IPS-18c (cell line): ENCODE results near the gene TSPOAP1.

Experiments used
- H3K4me3 ChIP-seq: 2 replicates; pipeline ENCODE4 v1.7.0; 2013; ENCODE audit warnings: low read depth, mild to moderate bottlenecking, low read length, moderate library complexity; ENCODE audit not compliant: insufficient read depth
- H3K9me3 ChIP-seq: one replicate; pipeline ENCODE4 v1.6.1; 2013; ENCODE audit warnings: mild to moderate bottlenecking, low read length, moderate library complexity; ENCODE audit not compliant: control insufficient read depth, insufficient read depth

Gene TSPOAP1, protein sequence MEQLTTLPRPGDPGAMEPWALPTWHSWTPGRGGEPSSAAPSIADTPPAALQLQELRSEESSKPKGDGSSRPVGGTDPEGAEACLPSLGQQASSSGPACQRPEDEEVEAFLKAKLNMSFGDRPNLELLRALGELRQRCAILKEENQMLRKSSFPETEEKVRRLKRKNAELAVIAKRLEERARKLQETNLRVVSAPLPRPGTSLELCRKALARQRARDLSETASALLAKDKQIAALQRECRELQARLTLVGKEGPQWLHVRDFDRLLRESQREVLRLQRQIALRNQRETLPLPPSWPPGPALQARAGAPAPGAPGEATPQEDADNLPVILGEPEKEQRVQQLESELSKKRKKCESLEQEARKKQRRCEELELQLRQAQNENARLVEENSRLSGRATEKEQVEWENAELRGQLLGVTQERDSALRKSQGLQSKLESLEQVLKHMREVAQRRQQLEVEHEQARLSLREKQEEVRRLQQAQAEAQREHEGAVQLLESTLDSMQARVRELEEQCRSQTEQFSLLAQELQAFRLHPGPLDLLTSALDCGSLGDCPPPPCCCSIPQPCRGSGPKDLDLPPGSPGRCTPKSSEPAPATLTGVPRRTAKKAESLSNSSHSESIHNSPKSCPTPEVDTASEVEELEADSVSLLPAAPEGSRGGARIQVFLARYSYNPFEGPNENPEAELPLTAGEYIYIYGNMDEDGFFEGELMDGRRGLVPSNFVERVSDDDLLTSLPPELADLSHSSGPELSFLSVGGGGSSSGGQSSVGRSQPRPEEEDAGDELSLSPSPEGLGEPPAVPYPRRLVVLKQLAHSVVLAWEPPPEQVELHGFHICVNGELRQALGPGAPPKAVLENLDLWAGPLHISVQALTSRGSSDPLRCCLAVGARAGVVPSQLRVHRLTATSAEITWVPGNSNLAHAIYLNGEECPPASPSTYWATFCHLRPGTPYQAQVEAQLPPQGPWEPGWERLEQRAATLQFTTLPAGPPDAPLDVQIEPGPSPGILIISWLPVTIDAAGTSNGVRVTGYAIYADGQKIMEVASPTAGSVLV (N-terminal part only)

DNA sequence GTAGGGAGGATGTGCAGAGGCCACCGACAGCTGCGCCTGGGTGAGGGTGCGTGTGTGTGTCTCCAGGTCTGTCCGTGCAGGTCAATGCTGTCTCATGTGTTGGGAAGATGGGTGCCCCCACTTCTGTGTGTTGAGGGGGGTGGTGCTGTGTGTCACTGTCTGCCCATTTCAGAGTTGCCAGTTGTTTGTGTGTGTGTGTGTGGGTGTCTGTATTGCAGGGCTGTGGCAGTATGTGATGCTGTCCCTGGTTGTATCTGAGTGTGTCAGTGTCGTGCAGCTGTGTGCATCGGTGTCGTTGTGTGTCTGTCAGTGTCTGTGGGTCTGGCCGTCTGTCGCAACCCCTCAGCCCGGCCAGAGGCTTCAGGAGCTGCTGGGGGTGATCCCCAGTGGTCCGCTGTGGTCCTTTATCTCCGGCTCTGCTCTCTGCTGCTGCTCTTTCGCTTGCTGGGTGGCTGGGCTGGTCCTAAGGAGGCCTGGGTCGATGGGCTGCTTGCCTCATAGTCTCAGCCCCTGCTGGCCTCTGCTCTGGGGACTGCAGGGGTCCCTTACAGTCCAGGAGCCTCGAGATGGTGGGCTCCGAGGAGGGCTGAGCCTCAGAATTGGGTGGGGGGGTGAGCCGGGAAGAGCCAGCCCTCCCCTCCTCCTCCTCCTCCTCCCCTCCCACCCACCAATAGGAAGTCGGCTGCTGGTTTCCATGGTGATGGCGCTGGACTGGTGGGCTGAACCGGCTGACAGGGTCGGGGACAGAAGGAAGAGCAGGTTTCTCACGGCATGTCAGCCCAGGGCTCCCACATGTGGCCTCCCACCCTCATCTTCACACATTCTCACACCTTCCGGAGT lies at the start of gene TSPOAP1:
TSS of gene TSPOAP1 (minus strand) at position 601 of the 840 bp plus-strand sequence. CDS start 875 bp downstream, outside the sequence.
- Histone ChIP-seq H3K4me3 (no peak within 1 kb of the TSS), H3K9me3 (no peaks in the 10 kb centered on the region)

DNA sequence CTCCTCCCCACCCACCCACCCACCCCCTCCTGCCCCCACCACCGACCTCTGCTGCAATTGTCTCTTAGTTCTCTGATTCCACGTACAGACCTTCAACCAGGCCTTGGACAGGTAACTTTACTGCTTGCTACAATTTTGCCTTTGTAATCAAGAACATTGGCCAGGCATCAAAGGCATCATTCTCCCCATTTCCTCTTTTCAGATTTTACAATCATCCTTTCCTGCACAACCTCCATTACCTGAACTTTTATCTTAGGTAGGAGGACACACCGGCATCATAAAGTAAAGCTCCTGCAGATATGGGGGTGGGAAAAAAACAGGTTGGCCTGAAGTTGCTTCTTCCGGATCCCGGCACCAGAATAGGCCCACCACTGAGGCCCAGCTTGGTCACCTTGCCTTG lies 49.1 kb upstream of the TSPOAP1 start:
- no peaks in the 10 kb centered on the region for H3K9me3 ChIP-seq
- no peak overlapping the region for H3K4me3 ChIP-seq

DNA sequence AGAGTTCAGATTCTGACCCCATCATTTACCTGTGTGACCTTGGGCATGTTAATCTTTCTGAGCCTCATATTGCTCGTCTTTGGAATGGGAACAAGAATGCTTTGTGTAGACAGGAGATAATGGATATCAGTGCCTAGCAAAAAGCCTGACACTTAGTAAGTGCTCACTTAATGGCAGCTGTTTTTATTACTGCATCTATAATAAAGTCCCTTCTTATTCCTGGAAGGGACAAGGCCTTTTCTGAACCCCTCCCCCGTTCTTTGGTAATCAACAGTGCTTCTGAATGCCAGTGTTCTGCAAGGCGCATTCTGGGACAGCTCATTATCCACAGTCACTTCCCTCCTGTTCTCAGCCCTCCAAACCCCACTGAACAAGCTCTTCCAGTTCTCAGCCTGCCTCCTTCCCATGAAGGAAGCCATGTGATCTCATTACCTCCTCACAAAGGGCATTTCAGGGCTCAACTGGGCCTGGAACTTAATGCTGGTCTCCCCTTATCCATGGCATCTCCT lies 48.6 kb upstream of the TSPOAP1 start:
- Histone ChIP-seq H3K9me3 (no peaks in the 10 kb centered on the region), H3K4me3 (no peak overlapping the region; the same call in 1 of the 2 replicates)

DNA sequence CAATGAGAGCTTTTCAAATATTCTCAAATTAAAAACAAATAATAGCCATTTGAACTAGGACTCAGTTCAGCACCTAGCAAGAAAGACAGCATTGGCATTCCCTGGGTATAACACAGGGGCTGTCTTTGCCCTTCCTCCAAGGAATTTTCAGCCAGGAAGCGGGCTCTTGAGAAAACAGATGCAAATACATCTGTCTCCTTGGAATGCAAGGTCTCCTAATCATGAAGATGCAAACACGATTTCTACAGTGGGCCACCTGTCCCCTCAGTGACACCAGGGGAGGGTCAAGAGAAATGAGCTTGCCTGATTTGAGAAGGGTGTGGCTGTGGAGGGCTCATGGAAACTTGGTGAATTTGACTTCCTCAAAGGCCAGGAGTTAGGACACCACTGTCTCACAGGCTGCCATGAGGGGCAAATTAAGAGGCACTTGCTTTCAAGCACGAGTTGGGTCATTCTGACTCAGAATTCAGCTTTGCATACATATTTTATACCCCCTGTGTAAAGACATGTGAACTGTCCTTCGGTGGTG lies 47.9 kb upstream of the TSPOAP1 start:
- H3K9me3 ChIP-seq = no peaks in the 10 kb centered on the region

DNA sequence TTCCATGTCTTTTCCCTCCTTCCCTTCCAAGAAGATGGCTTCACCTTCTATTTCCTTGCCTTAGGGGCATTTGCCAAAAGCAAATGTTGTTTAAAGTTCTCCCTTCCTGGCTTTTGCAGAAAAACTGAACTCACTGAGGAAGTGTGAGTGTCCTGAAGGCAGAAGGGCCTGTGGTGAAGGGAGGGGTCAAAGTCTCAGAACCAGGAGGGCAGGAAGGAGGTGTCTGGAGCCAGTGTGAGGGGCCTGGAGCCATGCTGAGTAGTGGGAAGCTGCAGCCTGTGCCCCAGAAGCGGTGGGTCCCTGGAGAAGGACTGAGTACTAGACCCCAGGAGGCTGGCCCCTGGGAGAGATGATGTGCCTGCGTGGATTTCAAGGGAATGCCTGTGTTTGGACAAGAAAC lies 47.2 kb upstream of the TSPOAP1 start:
- Histone ChIP-seq H3K9me3 (no peaks in the 10 kb centered on the region), H3K4me3 (no peak overlapping the region)

More for the DNA sequence above, 47.9 kb upstream of the TSPOAP1 start:
- no peak overlapping the region for H3K4me3 ChIP-seq

GRCh38 chr17:58375256-58375655 lies 46.7 kb upstream of the TSPOAP1 start:
- Histone ChIP-seq H3K9me3 (no peaks in the 10 kb centered on the region), H3K4me3 (no peak overlapping the region)

DNA sequence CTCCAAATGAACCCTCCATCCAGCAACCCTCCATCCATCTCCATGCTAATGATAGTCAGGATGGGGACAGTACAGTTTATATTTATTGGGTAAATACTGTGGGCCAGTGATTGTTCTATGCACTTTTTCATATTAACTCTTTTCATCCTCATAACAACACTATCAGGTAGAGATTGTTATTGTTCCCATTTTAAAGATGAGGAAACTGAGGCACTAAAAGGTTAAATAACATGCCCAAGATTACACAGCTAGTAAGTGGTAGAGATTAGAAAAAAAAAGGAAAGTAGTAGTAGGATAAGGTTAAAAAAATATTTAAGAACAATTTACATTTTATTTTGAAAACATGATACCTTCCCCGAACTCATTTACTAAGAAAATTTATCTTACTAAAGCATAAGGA lies 45.3 kb upstream of the TSPOAP1 start:
- H3K4me3 ChIP-seq = no peak overlapping the region
- H3K9me3 ChIP-seq = no peaks in the 10 kb centered on the region

GRCh38 chr17:58373003-58373402 lies 44.4 kb upstream of the TSPOAP1 start:
- H3K9me3 ChIP-seq = no peaks in the 10 kb centered on the region
- H3K4me3 ChIP-seq = no peak overlapping the region

DNA sequence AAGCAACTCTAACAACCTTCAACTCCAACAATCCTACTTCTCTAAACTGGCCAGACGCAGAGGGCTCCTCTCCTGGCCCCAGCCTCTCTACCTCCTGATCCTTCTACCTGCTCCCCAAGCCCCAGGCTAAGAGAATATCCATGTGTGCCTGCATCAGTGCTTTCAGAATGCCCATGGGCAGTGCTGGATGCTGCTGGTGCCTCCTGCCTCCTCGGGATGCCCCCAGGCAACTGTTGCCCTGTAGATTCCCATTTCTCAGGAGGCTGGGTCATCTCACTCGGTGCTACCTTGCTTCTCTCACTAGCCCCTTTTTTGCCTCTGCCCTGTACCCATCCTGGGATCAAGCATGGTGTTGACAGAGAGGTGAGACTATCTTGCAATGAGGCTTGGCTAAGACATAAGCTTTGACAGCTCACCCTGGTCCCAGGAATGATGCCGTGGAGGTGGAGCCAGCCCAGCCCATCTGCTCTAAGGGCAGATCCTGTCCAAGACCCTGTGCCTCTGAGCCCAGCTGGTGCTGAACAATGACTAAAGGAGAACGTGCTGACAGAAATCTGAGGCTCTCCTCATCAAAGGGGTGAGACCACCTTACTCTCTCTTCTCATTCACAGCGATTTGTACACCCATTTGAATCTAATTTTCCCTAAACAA lies 42.8 kb upstream of the TSPOAP1 start:
- Histone ChIP-seq H3K4me3 (no peak overlapping the region), H3K9me3 (no peaks in the 10 kb centered on the region)

DNA sequence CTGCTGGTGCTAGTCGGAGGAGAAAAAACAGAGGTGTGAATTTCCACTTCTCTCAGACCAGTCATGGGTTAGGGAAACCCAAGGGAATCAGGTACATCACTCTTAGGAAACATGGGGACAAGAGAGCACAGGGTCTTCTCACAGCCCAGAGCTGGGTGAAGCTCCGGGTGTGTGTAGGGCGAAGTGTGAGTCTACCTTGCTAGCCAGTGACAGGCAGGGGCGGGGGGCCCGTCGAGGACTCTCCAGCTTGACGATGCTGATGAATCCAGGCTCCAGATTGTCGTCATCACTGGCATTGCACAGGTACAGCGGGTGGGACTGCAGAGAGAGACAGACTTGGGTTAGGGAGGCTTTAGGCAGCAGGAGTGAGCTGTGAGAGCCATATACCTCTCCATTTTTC lies 42.1 kb upstream of the TSPOAP1 start:
- H3K9me3 ChIP-seq = no peaks in the 10 kb centered on the region
- no peak overlapping the region for H3K4me3 ChIP-seq

DNA sequence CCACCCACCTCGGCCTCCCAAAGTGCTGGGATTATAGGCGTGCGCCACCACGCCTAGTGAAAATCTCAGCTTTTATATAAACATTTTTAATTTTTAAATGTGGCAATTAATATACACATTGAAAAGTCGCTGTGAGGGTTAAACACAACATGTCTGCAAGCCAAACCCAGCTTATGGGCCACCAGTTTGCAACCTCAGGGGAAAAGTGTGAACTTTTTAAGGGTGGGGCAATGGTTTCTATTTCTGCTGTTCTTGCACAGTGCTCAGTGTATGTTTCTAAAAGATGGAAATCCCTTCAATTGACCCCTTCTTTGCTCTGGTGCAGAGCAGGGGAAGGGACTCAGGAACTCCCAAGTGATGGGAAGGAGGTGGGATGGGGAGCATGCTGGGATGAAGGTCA lies 41.7 kb upstream of the TSPOAP1 start:
- Histone ChIP-seq H3K4me3 (no peak overlapping the region), H3K9me3 (no peaks in the 10 kb centered on the region)

GRCh38 chr17:58369214-58370031 lies 40.8 kb upstream of the TSPOAP1 start:
- no peaks in the 10 kb centered on the region for H3K9me3 ChIP-seq
- no peak overlapping the region for H3K4me3 ChIP-seq

DNA sequence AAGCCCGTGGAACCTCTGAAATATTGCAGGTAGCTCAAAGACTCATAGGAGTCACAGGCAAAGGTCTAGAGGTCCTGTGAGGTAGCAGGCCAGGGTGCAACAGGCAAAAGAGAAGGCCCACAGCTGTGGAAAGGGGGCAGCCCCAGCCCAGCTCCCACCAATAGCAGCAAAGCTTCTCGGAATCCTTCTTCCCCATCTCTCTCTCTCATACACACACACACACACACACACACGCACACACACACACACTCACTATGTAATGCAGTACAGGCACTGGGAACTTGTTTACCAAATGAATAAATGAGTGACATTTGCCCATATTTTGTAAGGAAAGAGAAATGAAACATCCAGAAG lies 40.2 kb upstream of the TSPOAP1 start:
- no peaks in the 10 kb centered on the region for H3K9me3 ChIP-seq
- no peak overlapping the region for H3K4me3 ChIP-seq

DNA sequence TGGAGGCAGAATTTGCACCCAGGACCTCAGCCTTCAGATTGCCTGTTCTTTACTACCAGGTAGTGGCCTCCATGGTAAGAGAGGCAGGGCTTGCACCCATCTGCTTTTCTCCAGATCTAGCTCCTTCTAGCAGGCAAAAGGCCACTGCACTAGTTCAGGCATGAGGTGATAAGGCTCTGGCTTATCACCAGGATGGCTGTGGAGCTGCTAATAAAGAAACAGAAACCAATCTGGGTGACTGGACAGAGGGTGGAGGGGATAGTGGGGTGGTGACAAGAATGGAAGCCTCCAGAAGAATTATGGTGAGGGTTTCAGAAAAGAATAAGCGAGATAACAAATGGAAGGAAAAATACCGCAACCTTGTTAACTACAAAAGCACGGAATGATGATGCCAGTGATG lies 38.9 kb upstream of the TSPOAP1 start:
- Histone ChIP-seq H3K9me3 (no peaks in the 10 kb centered on the region), H3K4me3 (no peak overlapping the region)

DNA sequence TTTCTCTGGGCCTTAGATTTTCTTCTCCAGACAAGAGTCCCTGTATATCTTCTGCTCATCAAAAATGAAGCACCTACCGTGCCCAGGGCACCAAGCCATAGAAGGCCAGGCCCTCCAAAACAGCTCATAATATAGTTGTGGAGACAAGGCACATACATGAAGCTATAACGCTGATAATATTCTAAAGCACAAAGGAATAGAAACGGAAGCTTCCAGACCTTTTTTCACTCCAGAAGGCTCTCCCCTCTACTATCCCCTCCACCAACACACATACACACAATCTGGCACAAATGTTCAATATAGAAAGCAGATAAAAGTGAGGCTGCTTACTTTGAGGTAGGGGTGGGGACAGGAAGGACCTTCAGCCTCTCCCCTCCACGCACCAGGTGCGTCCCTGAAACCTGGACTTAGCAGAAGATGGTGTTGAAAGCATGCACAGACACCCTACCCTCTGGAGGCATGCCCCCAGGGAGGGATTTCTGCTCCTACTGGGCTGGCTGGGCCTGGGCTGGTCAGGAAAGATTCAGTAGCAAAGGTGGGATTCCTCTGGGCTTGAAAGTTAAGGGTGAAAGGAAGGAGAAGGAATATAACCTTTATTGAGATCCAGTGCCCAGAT lies 37.5 kb upstream of the TSPOAP1 start:
- Histone ChIP-seq H3K9me3 (no peaks in the 10 kb centered on the region), H3K4me3 (no peak overlapping the region)
